ENCODE data around the gene ASXL3. TPM values are rescaled to one million over a fixed set of nuclear protein-coding genes. Genes with fewer than 3 reads are reported as not detected.

The ASXL3 gene
- total RNA-seq, 4 donors from 2014 or later, result 0.93 to 2.2 (median 1.5) TPM

DNA sequence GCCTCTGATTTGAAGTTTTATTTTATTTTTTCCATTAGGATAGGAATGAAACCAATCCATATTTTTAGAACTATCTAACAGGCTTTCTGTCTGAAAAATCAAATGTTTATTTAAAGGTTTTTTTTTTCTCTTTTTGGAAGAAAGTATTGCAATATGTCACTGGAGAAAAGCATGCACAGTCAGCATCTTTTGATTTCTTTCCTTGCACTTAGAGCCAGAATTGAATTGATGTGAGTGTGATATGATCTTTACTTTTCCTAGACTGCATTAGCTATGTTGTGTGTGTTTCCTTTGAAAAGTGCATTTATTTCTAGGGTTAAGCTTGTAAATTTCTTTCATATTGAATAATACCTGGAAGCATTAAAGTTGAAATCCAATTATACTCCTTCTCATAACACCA is 87.6 kb downstream of the ASXL3 start:
- Histone ChIP-seq H3K4me1 (no peaks in the 10 kb centered on the region), H3K27ac (no peak overlapping the region), H3K4me3 (no peak overlapping the region), H3K9me3 (no peaks in the 10 kb centered on the region), H3K36me3 (no peaks in the 10 kb centered on the region), H3K27me3 (no peaks in the 10 kb centered on the region)
- ATAC-seq, result no peak
- no peak for TF ChIP-seq POLR2A (IDR thresholded peaks at IDR 0.05)
- TF ChIP-seq, protein P1, sequence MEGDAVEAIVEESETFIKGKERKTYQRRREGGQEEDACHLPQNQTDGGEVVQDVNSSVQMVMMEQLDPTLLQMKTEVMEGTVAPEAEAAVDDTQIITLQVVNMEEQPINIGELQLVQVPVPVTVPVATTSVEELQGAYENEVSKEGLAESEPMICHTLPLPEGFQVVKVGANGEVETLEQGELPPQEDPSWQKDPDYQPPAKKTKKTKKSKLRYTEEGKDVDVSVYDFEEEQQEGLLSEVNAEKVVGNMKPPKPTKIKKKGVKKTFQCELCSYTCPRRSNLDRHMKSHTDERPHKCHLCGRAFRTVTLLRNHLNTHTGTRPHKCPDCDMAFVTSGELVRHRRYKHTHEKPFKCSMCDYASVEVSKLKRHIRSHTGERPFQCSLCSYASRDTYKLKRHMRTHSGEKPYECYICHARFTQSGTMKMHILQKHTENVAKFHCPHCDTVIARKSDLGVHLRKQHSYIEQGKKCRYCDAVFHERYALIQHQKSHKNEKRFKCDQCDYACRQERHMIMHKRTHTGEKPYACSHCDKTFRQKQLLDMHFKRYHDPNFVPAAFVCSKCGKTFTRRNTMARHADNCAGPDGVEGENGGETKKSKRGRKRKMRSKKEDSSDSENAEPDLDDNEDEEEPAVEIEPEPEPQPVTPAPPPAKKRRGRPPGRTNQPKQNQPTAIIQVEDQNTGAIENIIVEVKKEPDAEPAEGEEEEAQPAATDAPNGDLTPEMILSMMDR (IDR thresholded peaks at IDR 0.05), result no peak
- no peak for TF ChIP-seq EP300 (IDR thresholded peaks at IDR 0.05)
- TF ChIP-seq POLR2AphosphoS5 (IDR thresholded peaks at IDR 0.05), result no peak

DNA sequence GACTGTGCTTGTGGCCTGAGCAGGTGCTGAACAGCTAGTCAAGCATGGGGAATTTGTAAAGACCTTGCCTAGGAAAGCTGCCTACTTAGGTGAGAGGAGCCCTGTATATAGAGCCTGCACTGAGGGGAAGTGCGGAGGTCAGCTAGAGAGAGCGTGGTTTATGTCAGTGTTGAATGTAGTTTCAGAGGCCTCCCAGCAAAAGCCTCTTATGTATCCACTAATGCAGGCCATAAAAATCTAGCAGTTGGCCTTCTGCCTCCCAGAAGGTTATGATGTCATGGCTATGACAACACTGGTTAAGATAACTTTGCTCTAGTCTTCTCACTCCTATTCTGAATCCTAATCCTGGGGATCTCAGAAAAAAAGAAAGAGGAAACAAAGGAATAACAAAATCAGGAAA is 88.9 kb downstream of the ASXL3 start:
- H3K4me1 ChIP-seq, result no peaks in the 10 kb centered on the region
- ATAC-seq, result no peak

DNA sequence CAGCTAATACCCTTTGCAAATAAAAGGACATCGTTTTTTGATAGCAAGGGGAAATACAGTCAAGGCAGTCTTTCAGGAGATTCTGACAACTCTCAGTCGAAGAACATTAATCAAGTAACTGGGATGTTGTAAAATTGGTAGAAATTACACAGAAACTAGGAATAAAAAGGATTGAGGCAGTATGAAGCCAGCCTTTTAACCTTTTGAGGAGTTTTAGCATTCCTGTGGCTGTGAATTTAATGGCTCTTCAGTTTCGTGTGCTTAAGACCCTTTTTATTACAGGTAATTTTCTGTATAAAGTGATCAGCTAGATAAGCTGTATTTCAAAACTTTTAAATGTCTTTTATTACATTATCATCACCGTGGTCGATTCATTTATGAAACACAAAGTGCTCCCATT is 91.6 kb downstream of the ASXL3 start:
- Histone ChIP-seq H3K4me3 (no peak overlapping the region), H3K27ac (no peak overlapping the region), H3K27me3 (no peaks in the 10 kb centered on the region), H3K36me3 (no peaks in the 10 kb centered on the region), H3K9me3 (no peaks in the 10 kb centered on the region), H3K4me1 (no peaks in the 10 kb centered on the region)
- 66 to 84% methylated on average over 5 of the region's 5 CpGs for WGBS, 2 donors (ENCODE audit: low coverage in 1 of 2)
- ATAC-seq, result no peak
- TF ChIP-seq, protein P1 (IDR thresholded peaks at IDR 0.05), result no peak
- TF ChIP-seq POLR2A (IDR thresholded peaks at IDR 0.05) (no peak), EP300 (IDR thresholded peaks at IDR 0.05) (no peak), POLR2AphosphoS5 (IDR thresholded peaks at IDR 0.05) (no peak)

More for the DNA sequence above, 88.9 kb downstream of the ASXL3 start:
- H3K36me3 ChIP-seq, result no peaks in the 10 kb centered on the region
- WGBS, 2 donors (ENCODE audit: low coverage in 1 of 2), result 94 to 100% methylated on average over 2 of the region's 2 CpGs
- no peaks in the 10 kb centered on the region for H3K27me3 ChIP-seq
- H3K4me3 ChIP-seq, result no peak overlapping the region
- H3K9me3 ChIP-seq, result no peaks in the 10 kb centered on the region
- TF ChIP-seq, protein P1 (IDR thresholded peaks at IDR 0.05), result no peak
- H3K27ac ChIP-seq, result no peak overlapping the region

DNA sequence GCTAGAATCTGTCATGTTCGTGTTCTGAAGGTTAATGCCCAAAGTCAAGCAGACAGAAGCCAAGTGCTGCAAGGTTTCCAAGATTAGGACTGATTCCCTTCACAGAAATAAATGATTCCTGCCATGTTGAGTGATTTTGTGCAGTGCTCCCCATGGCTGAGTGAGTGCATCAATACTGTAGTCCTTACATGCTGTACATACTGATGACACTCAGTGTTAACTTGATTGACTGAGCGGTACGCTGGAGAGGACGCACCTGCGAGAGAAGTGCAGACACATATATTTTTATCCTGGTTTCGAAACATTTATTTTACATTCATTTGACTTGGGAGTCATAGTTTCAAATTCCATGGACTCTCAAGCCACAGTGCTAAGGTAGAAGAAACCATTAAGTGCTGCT is 92.0 kb downstream of the ASXL3 start:
- no peaks in the 10 kb centered on the region for H3K4me1 ChIP-seq
- TF ChIP-seq EP300 (IDR thresholded peaks at IDR 0.05) (no peak), POLR2AphosphoS5 (IDR thresholded peaks at IDR 0.05) (no peak)
- TF ChIP-seq, protein P1 (IDR thresholded peaks at IDR 0.05), result no peak
- WGBS, 2 donors (ENCODE audit: low coverage in 1 of 2), result 88 to 91% methylated on average over 6 of the region's 6 CpGs
- H3K27me3 ChIP-seq, result no peaks in the 10 kb centered on the region
- no peak overlapping the region for H3K27ac ChIP-seq
- H3K36me3 ChIP-seq, result no peaks in the 10 kb centered on the region
- no peak overlapping the region for H3K4me3 ChIP-seq
- H3K9me3 ChIP-seq, result no peaks in the 10 kb centered on the region
- ATAC-seq, result no peak

DNA sequence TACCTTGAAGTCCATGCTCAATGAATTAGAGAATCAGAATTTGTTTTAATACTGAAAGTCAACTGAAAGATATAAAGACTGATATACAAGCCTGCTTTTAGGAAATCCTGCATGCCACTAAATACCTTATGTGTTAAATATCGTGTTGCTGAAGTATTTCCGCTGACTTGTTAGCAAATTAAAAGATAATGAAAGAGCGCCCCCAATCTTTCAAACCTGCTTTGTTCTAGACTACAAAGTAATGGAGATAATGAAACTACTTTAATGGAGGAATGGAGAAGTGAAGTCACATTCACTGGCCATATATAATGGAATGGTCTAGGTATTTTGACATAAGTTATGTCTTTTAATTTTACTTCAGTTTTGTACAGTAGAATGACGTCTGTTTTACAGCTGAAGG is 95.7 kb downstream of the ASXL3 start:
- WGBS, 2 donors (ENCODE audit: low coverage in 1 of 2), result 86 to 100% methylated on average over 4 of the region's 4 CpGs
- Histone ChIP-seq H3K4me1 (no peaks in the 10 kb centered on the region), H3K36me3 (no peaks in the 10 kb centered on the region), H3K27me3 (no peaks in the 10 kb centered on the region), H3K4me3 (no peak overlapping the region), H3K27ac (no peak overlapping the region), H3K9me3 (no peaks in the 10 kb centered on the region)
- TF ChIP-seq POLR2A (IDR thresholded peaks at IDR 0.05) (no peak), POLR2AphosphoS5 (IDR thresholded peaks at IDR 0.05) (no peak), EP300 (IDR thresholded peaks at IDR 0.05) (no peak)
- TF ChIP-seq, protein P1 (IDR thresholded peaks at IDR 0.05), result no peak
- ATAC-seq, result no peak

Data from gastroesophageal sphincter (tissue), 4 donors.